Suprapubic skin (tissue), 3 donors: ENCODE results near the gene FMNL2.

Source experiments
- CTCF ChIP-seq, 2 donors: fragments of 200-600 bp in 1 of 2; fragments of 450-650 bp in 1 of 2; sonication (generic) in 1 of 2; IDR thresholded peaks; one replicate each; pipeline ENCODE4 v1.5.1; 2016 to 2019; ENCODE audit warnings: antibody characterized with exemption in 2 of 2, mild to moderate bottlenecking in 1 of 2, moderate library complexity in 1 of 2
- POLR2A ChIP-seq, 2 donors: fragments of 450-650 bp; IDR thresholded peaks; one replicate each; pipeline ENCODE4 v1.6.1; 2017; ENCODE audit warnings: antibody characterized with exemption in 2 of 2, mild to moderate bottlenecking in 2 of 2, moderate library complexity in 2 of 2

GRCh38 chr2:152632736-152633135, 297.8 kb downstream of the FMNL2 start:
- TF ChIP-seq CTCF (IDR thresholded peaks at IDR 0.05) (no peak), POLR2A (IDR thresholded peaks at IDR 0.05) (no peak)
